Nephron (organoid): ENCODE measurements around the gene CD69.

Experiments used
- H3K27ac Mint-ChIP-seq, 3 experiments: 2 replicates each; pipeline ENCODE4 v1.8.0; 2020; ENCODE audit warnings: mixed read lengths in 3 of 3, mild to moderate bottlenecking in 2 of 3, moderate library complexity in 1 of 3
- H3K27me3 Mint-ChIP-seq: 2 replicates; pipeline ENCODE4 v1.8.0; 2021; ENCODE audit warnings: low read depth, mild to moderate bottlenecking, moderate library complexity, mixed read lengths
- H3K36me3 Mint-ChIP-seq: 2 replicates; pipeline ENCODE4 v1.8.0; 2020; ENCODE audit warnings: low read depth, mixed read lengths
- H3K4me1 Mint-ChIP-seq: 2 replicates; pipeline ENCODE4 v1.8.0; 2020; ENCODE audit warnings: mixed read lengths
- H3K4me3 Mint-ChIP-seq, 3 experiments: 2 replicates each; pipeline ENCODE4 v1.8.0; 2020; ENCODE audit warnings: mild to moderate bottlenecking in 3 of 3, mixed read lengths in 3 of 3, moderate library complexity in 2 of 3
- H3K9me3 Mint-ChIP-seq: 2 replicates; pipeline ENCODE4 v1.8.0; 2020; ENCODE audit warnings: mixed read lengths
- TF ChIP-seq, protein P1 (sequence below), 3 experiments: fragments of 200-600 bp; sonication (generic); IDR thresholded peaks; one replicate each; pipeline ENCODE4 v1.5.0; 2021; ENCODE audit warnings: antibody characterized with exemption in 3 of 3; ENCODE audit not compliant: unreplicated experiment in 3 of 3

CD69 gene

DNA sequence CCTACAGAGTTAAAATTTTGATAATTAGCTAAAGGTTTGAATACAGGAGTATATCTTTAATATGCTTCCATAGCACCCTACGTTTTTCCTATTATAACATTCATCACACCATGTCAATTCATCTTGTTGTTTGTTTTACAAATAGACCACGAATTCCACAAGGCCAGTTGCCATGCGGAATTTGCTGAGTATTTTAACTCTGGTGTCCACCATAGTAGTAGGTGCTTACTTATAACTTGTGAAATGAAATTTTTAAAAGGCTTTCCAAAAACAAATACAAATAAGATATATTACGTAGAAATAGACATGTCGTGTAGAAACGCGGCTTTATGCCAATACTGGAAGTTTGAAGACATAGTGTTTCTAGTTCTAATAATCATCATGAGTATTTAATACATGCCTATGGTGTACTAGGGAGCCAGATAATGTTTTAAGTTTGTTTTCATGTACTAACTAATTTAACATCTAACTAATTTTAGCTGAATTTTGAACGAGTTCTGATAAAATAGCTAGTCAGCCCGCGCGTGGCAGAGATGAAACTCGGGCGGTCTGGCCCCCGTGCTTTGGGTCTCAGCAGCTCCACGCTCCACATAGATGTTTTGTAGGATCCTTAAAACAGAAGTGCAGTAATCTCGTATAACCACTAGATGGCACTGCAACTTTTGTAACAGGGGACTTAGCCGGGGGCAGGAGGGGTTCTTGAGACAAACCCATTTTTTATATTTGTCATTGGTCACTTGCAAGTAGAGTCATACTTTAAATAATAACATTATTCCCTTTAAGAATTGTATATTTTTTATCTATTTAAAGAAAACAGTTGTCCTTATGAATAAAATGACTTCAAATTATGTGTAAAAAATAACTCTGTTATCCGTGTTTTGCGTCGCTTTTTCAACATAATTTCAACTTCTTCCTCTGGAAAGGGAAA is 10.2 kb downstream of the CD69 start:
- Mint-ChIP-seq H3K27ac (peak overlapping the region in 1 of 3 experiments; percentile 4), H3K36me3 (no peaks in the 10 kb centered on the region), H3K27me3 (peaks cover 4% of the 10 kb centered on the region)

DNA sequence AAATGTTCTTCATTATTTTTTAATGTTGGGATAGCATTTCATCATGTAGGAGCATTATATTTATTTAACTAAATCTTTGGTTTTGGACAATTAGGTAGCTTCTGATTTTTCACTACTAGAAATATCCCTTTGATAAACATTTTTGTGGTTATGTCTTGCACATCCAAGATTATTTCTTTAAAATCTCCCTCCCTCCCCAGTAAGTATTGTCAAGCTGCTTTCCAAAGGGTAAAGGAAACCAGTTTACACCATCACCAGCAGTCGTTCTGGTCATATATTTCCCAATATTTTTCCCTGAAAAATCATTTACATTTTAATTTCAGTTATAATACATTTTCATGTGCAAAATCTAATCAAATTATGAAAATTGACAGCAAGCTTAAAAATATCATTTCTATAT is 11.1 kb downstream of the CD69 start:
- Mint-ChIP-seq H3K27ac (no peak overlapping the region), H3K36me3 (no peaks in the 10 kb centered on the region), H3K27me3 (peaks cover 4% of the 10 kb centered on the region), H3K4me3 (no peak overlapping the region), H3K9me3 (no peaks in the 10 kb centered on the region), H3K4me1 (peaks cover 8% of the 10 kb centered on the region)
- TF ChIP-seq, protein P1, sequence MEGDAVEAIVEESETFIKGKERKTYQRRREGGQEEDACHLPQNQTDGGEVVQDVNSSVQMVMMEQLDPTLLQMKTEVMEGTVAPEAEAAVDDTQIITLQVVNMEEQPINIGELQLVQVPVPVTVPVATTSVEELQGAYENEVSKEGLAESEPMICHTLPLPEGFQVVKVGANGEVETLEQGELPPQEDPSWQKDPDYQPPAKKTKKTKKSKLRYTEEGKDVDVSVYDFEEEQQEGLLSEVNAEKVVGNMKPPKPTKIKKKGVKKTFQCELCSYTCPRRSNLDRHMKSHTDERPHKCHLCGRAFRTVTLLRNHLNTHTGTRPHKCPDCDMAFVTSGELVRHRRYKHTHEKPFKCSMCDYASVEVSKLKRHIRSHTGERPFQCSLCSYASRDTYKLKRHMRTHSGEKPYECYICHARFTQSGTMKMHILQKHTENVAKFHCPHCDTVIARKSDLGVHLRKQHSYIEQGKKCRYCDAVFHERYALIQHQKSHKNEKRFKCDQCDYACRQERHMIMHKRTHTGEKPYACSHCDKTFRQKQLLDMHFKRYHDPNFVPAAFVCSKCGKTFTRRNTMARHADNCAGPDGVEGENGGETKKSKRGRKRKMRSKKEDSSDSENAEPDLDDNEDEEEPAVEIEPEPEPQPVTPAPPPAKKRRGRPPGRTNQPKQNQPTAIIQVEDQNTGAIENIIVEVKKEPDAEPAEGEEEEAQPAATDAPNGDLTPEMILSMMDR (IDR thresholded peaks at IDR 0.05; ENCODE audit: unreplicated experiment in 3 of 3): no peak

More for the DNA sequence above, 10.2 kb downstream of the CD69 start:
- peak overlapping the region in 2 of 3 experiments; percentile 4 to 39 for H3K4me3 Mint-ChIP-seq
- TF ChIP-seq, protein P1 (IDR thresholded peaks at IDR 0.05; ENCODE audit: unreplicated experiment in 3 of 3): peak; percentile 89 to 93 (median 93)
- no peaks in the 10 kb centered on the region for H3K9me3 Mint-ChIP-seq
- H3K4me1 Mint-ChIP-seq: peaks cover 8% of the 10 kb centered on the region

- TF ChIP-seq, protein P1 (IDR thresholded peaks at IDR 0.05; ENCODE audit: unreplicated experiment in 3 of 3): no peak
- Mint-ChIP-seq H3K27me3 (peaks cover 4% of the 10 kb centered on the region), H3K36me3 (no peaks in the 10 kb centered on the region), H3K4me3 (no peak overlapping the region), H3K4me1 (peaks cover under 1% of the 10 kb centered on the region), H3K9me3 (no peaks in the 10 kb centered on the region), H3K27ac (peak overlapping the region in 2 of 3 experiments; percentile 11 to 88)
Measured at GRCh38 chr12:9745199-9745598, 15.5 kb downstream of the CD69 start.

- Mint-ChIP-seq H3K4me1 (no peaks in the 10 kb centered on the region), H3K27ac (peak overlapping the region in 1 of 3 experiments; percentile 72), H3K27me3 (peaks cover 4% of the 10 kb centered on the region), H3K9me3 (no peaks in the 10 kb centered on the region), H3K36me3 (no peaks in the 10 kb centered on the region), H3K4me3 (no peak overlapping the region)
- TF ChIP-seq, protein P1 (IDR thresholded peaks at IDR 0.05; ENCODE audit: unreplicated experiment in 3 of 3): no peak
Measured at GRCh38 chr12:9742661-9743060, 18.0 kb downstream of the CD69 start.

- Mint-ChIP-seq H3K9me3 (no peaks in the 10 kb centered on the region), H3K27me3 (no peaks in the 10 kb centered on the region), H3K4me1 (peaks cover 9% of the 10 kb centered on the region), H3K27ac (no peak overlapping the region), H3K4me3 (no peak overlapping the region), H3K36me3 (no peaks in the 10 kb centered on the region)
- TF ChIP-seq, protein P1 (IDR thresholded peaks at IDR 0.05; ENCODE audit: unreplicated experiment in 3 of 3): no peak
Measured at GRCh38 chr12:9741726-9742125, 19.0 kb downstream of the CD69 start.
